GM13976 (cell line): Measurements from ENCODE around the gene DDX46.

Source experiments
- DNase-seq: peaks from one replicate; pipeline ENCODE4 v3.0.0; 2012; ENCODE audit warnings: low spot score
- CTCF ChIP-seq: IDR thresholded peaks from 2 replicates; pipeline ENCODE4 v1.5.1; 2012; ENCODE audit warnings: borderline replicate concordance, mild to moderate bottlenecking; ENCODE audit not compliant: insufficient read depth; ENCODE audit errors: extremely low read depth, missing control alignments, control extremely low read depth
- in situ Hi-C: fragments of 300-500 bp; cut with MboI; formaldehyde crosslinking; loops from one replicate; pipeline ENCODE4 v1.12.0; 2022; ENCODE audit warnings: low sequenced_read_pairs, mixed read lengths, inconsistent platforms; ENCODE audit not compliant: unreplicated experiment

DDX46 gene

GRCh38 chr5:134784946-134785620 is 26.5 kb downstream of the DDX46 start:
- in situ Hi-C loops, result no loop called here
- TF ChIP-seq CTCF, result no peak
- no peak for DNase-seq

DNA sequence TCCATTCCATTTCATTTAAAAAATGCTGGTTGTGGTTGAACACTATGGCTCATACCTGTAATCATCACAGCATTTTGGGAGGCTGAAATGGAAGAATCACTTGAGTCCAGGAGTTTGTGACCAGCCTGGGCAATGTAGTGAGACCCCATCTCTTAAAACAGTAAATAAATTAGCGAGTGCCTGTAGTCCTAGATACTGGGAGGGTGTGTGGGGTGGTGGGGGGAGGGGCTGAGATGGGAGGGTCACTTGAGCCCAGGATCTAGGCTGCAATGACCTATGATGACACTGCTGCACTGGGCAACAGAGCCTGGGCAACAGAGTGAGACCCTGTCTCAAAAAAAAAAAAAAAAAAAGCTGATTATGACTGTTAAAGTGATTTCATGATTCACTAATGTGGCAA is 29.1 kb downstream of the DDX46 start:
- in situ Hi-C loops, result no loop called here
- no peak for TF ChIP-seq CTCF
- DNase-seq, result no peak

DNA sequence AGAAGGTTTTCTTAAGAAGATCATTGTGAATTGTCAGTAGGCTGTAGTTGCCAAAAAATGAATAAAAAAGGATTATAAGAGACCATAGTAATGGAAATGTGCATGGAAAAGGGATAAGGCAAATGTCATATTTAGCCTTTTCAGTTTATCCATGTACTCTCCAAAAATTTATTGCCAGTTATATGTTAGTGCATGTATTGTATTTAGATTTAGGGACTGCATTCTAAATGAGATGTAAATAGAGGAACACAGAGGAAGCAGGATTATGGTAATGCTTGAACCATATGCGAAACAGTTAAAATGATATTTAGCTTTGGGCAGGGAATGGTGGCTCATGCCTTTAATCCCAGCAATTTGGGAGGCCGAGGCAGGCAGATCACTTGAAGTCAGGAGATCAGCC is 33.0 kb downstream of the DDX46 start:
- DNase-seq, result no peak
- in situ Hi-C loops, result no loop called here
- no peak for TF ChIP-seq CTCF

GRCh38 chr5:134792286-134792685 is 33.7 kb downstream of the DDX46 start:
- TF ChIP-seq CTCF, result no peak
- in situ Hi-C loops, result no loop called here
- DNase-seq, result no peak

- in situ Hi-C loops, result no loop called here
- DNase-seq, result no peak
- TF ChIP-seq CTCF, result no peak
These were observed 34.5 kb downstream of the DDX46 start for GRCh38 chr5:134793111-134793510.

GRCh38 chr5:134794082-134794481 is 35.5 kb downstream of the DDX46 start:
- no peak for DNase-seq
- no peak for TF ChIP-seq CTCF
- in situ Hi-C loops, result no loop called here

DNA sequence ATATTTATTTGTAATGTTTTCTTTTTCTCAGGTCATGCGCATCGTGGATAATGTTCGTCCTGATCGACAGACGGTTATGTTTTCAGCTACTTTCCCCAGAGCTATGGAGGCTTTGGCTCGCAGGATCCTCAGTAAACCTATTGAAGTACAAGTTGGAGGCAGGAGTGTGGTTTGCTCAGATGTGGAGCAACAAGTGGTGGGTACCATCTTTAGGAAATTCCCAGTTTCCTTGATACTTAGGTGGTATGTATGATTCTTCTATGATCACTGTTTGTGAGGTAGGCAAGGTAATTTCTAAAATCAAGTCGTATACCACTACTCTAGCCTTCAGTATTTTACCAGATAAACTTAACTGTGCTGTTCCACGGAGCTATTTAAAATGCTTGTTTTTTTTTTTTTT is 36.2 kb downstream of the DDX46 start:
- TF ChIP-seq CTCF, result no peak
- in situ Hi-C loops, result no loop called here
- DNase-seq, result no peak
